ENCODE data around the gene DEFB132.
"Not testable (repeated sequence)": the region's sequence is repeated elsewhere in the genome, so short reads cannot be mapped to it uniquely, and the experiment has no call there.

The DEFB132 gene

GRCh38 chr20:235891-236290 is 21.6 kb upstream of the DEFB132 start:
- peaks cover 54% of the 10 kb centered on the region for H3K27me3 ChIP-seq (ENCODE audit: control insufficient read depth, insufficient read depth, low read length)
- H3K4me1 ChIP-seq (ENCODE audit: control insufficient read depth, insufficient read depth, low read length): no peaks in the 10 kb centered on the region
- H3K36me3 ChIP-seq (ENCODE audit: control insufficient read depth, insufficient read depth, low read length): no peaks in the 10 kb centered on the region
- H3K4me3 ChIP-seq (ENCODE audit: low read depth, low read length): no peak overlapping the region
- no peak overlapping the region for H3K9ac ChIP-seq (ENCODE audit: low read depth, low read length)
- H3K9me3 ChIP-seq (ENCODE audit: control insufficient read depth, insufficient read depth, low read length): no peaks in the 10 kb centered on the region

- Histone ChIP-seq H3K4me3 (ENCODE audit: low read depth, low read length) (no peak overlapping the region), H3K36me3 (ENCODE audit: control insufficient read depth, insufficient read depth, low read length) (no peaks in the 10 kb centered on the region), H3K27me3 (ENCODE audit: control insufficient read depth, insufficient read depth, low read length) (peaks cover 65% of the 10 kb centered on the region), H3K9me3 (ENCODE audit: control insufficient read depth, insufficient read depth, low read length) (no peaks in the 10 kb centered on the region), H3K4me1 (ENCODE audit: control insufficient read depth, insufficient read depth, low read length) (no peaks in the 10 kb centered on the region), H3K9ac (ENCODE audit: low read depth, low read length) (no peak overlapping the region)
These were observed 20.0 kb upstream of the DEFB132 start for GRCh38 chr20:237489-237888.

- Histone ChIP-seq H3K27me3 (ENCODE audit: control insufficient read depth, insufficient read depth, low read length) (peaks cover 65% of the 10 kb centered on the region), H3K9me3 (ENCODE audit: control insufficient read depth, insufficient read depth, low read length) (no peaks in the 10 kb centered on the region), H3K36me3 (ENCODE audit: control insufficient read depth, insufficient read depth, low read length) (no peaks in the 10 kb centered on the region), H3K4me1 (ENCODE audit: control insufficient read depth, insufficient read depth, low read length) (no peaks in the 10 kb centered on the region), H3K4me3 (ENCODE audit: low read depth, low read length) (no peak overlapping the region), H3K9ac (ENCODE audit: low read depth, low read length) (no peak overlapping the region)
These were observed 19.6 kb upstream of the DEFB132 start for GRCh38 chr20:237929-238328.

GRCh38 chr20:242905-243304 is 14.6 kb upstream of the DEFB132 start:
- H3K9me3 ChIP-seq (ENCODE audit: control insufficient read depth, insufficient read depth, low read length): no peaks in the 10 kb centered on the region
- H3K27me3 ChIP-seq (ENCODE audit: control insufficient read depth, insufficient read depth, low read length): peaks cover 75% of the 10 kb centered on the region
- no peaks in the 10 kb centered on the region for H3K36me3 ChIP-seq (ENCODE audit: control insufficient read depth, insufficient read depth, low read length)

GRCh38 chr20:251354-251753 is 6.2 kb upstream of the DEFB132 start:
- H3K9ac ChIP-seq (ENCODE audit: low read depth, low read length): no peak overlapping the region
- H3K4me3 ChIP-seq (ENCODE audit: low read depth, low read length): no peak overlapping the region
- no peaks in the 10 kb centered on the region for H3K9me3 ChIP-seq (ENCODE audit: control insufficient read depth, insufficient read depth, low read length)
- no peaks in the 10 kb centered on the region for H3K36me3 ChIP-seq (ENCODE audit: control insufficient read depth, insufficient read depth, low read length)
- peaks cover 6% of the 10 kb centered on the region for H3K4me1 ChIP-seq (ENCODE audit: control insufficient read depth, insufficient read depth, low read length)
- H3K27me3 ChIP-seq (ENCODE audit: control insufficient read depth, insufficient read depth, low read length): peaks cover 85% of the 10 kb centered on the region

More at GRCh38 chr20:242905-243304, 14.6 kb upstream of the DEFB132 start:
- H3K9ac ChIP-seq (ENCODE audit: low read depth, low read length): no peak overlapping the region
- no peak overlapping the region for H3K4me3 ChIP-seq (ENCODE audit: low read depth, low read length)
- no peaks in the 10 kb centered on the region for H3K4me1 ChIP-seq (ENCODE audit: control insufficient read depth, insufficient read depth, low read length)

GRCh38 chr20:252801-253200 is 4.7 kb upstream of the DEFB132 start:
- Histone ChIP-seq H3K4me3 (ENCODE audit: low read depth, low read length) (no peak overlapping the region), H3K9ac (ENCODE audit: low read depth, low read length) (no peak overlapping the region), H3K4me1 (ENCODE audit: control insufficient read depth, insufficient read depth, low read length) (peaks cover 6% of the 10 kb centered on the region), H3K27me3 (ENCODE audit: control insufficient read depth, insufficient read depth, low read length) (peaks cover 85% of the 10 kb centered on the region), H3K36me3 (ENCODE audit: control insufficient read depth, insufficient read depth, low read length) (no peaks in the 10 kb centered on the region), H3K9me3 (ENCODE audit: control insufficient read depth, insufficient read depth, low read length) (no peaks in the 10 kb centered on the region)

- H3K27me3 ChIP-seq (ENCODE audit: control insufficient read depth, insufficient read depth, low read length): peaks cover 89% of the 10 kb centered on the region
- not testable (repeated sequence) for H3K36me3 ChIP-seq (ENCODE audit: control insufficient read depth, insufficient read depth, low read length); H3K4me1 ChIP-seq (ENCODE audit: control insufficient read depth, insufficient read depth, low read length); H3K9ac ChIP-seq (ENCODE audit: low read depth, low read length); H3K4me3 ChIP-seq (ENCODE audit: low read depth, low read length); H3K9me3 ChIP-seq (ENCODE audit: control insufficient read depth, insufficient read depth, low read length)
These were observed 4.1 kb upstream of the DEFB132 start for GRCh38 chr20:253447-253846.

GRCh38 chr20:258269-258858 is 840 bp downstream of the DEFB132 start:
- Histone ChIP-seq H3K4me1 (ENCODE audit: control insufficient read depth, insufficient read depth, low read length) (no peaks in the 10 kb centered on the region), H3K4me3 (ENCODE audit: low read depth, low read length) (no peak overlapping the region), H3K9ac (ENCODE audit: low read depth, low read length) (no peak overlapping the region), H3K27me3 (ENCODE audit: control insufficient read depth, insufficient read depth, low read length) (peaks cover 80% of the 10 kb centered on the region), H3K36me3 (ENCODE audit: control insufficient read depth, insufficient read depth, low read length) (no peaks in the 10 kb centered on the region), H3K9me3 (ENCODE audit: control insufficient read depth, insufficient read depth, low read length) (no peaks in the 10 kb centered on the region)

GRCh38 chr20:258963-259362 is 1.4 kb downstream of the DEFB132 start:
- Histone ChIP-seq H3K9me3 (ENCODE audit: control insufficient read depth, insufficient read depth, low read length) (no peaks in the 10 kb centered on the region), H3K4me1 (ENCODE audit: control insufficient read depth, insufficient read depth, low read length) (no peaks in the 10 kb centered on the region), H3K4me3 (ENCODE audit: low read depth, low read length) (no peak overlapping the region), H3K9ac (ENCODE audit: low read depth, low read length) (no peak overlapping the region), H3K27me3 (ENCODE audit: control insufficient read depth, insufficient read depth, low read length) (peaks cover 83% of the 10 kb centered on the region), H3K36me3 (ENCODE audit: control insufficient read depth, insufficient read depth, low read length) (no peaks in the 10 kb centered on the region)

GRCh38 chr20:259981-260380 is 2.5 kb downstream of the DEFB132 start:
- peaks cover 85% of the 10 kb centered on the region for H3K27me3 ChIP-seq (ENCODE audit: control insufficient read depth, insufficient read depth, low read length)

GRCh38 chr20:263701-264100 is 6.2 kb downstream of the DEFB132 start:
- peaks cover 81% of the 10 kb centered on the region for H3K27me3 ChIP-seq (ENCODE audit: control insufficient read depth, insufficient read depth, low read length)

More at GRCh38 chr20:259981-260380, 2.5 kb downstream of the DEFB132 start:
- Histone ChIP-seq H3K4me3 (ENCODE audit: low read depth, low read length) (no peak overlapping the region), H3K9ac (ENCODE audit: low read depth, low read length) (no peak overlapping the region), H3K4me1 (ENCODE audit: control insufficient read depth, insufficient read depth, low read length) (no peaks in the 10 kb centered on the region), H3K9me3 (ENCODE audit: control insufficient read depth, insufficient read depth, low read length) (no peaks in the 10 kb centered on the region), H3K36me3 (ENCODE audit: control insufficient read depth, insufficient read depth, low read length) (no peaks in the 10 kb centered on the region)

GRCh38 chr20:266596-267562 is 9.4 kb downstream of the DEFB132 start:
- Histone ChIP-seq H3K4me1 (ENCODE audit: control insufficient read depth, insufficient read depth, low read length) (peaks cover 2% of the 10 kb centered on the region), H3K36me3 (ENCODE audit: control insufficient read depth, insufficient read depth, low read length) (no peaks in the 10 kb centered on the region), H3K9ac (ENCODE audit: low read depth, low read length) (peak overlapping the region; percentile 28), H3K9me3 (ENCODE audit: control insufficient read depth, insufficient read depth, low read length) (no peaks in the 10 kb centered on the region), H3K4me3 (ENCODE audit: low read depth, low read length) (peak overlapping the region; percentile 45), H3K27me3 (ENCODE audit: control insufficient read depth, insufficient read depth, low read length) (peaks cover 62% of the 10 kb centered on the region)

More at GRCh38 chr20:263701-264100, 6.2 kb downstream of the DEFB132 start:
- Histone ChIP-seq H3K9ac (ENCODE audit: low read depth, low read length) (no peak overlapping the region), H3K4me1 (ENCODE audit: control insufficient read depth, insufficient read depth, low read length) (peaks cover 2% of the 10 kb centered on the region), H3K4me3 (ENCODE audit: low read depth, low read length) (no peak overlapping the region), H3K36me3 (ENCODE audit: control insufficient read depth, insufficient read depth, low read length) (no peaks in the 10 kb centered on the region), H3K9me3 (ENCODE audit: control insufficient read depth, insufficient read depth, low read length) (no peaks in the 10 kb centered on the region)
